ENCODE measurements around the gene RASSF4.

- TF ChIP-seq EZH2phosphoT487 (IDR thresholded peaks at IDR 0.05; ENCODE audit: insufficient read depth, low read depth) (no peak), EZH2 (IDR thresholded peaks at IDR 0.05; ENCODE audit: insufficient read depth, poor library complexity, severe bottlenecking) (no peak)
These were observed 18.6 kb downstream of the RASSF4 start for GRCh38 chr10:44978213-44978569.
